ENCODE data around the gene ZC3H10. TPM values are rescaled to one million over a fixed set of nuclear protein-coding genes. Genes with fewer than 3 reads are reported as not detected.

ZC3H10 gene
- total RNA-seq, 2 experiments from 2014 or later, result 12.6 to 16.5 TPM

DNA sequence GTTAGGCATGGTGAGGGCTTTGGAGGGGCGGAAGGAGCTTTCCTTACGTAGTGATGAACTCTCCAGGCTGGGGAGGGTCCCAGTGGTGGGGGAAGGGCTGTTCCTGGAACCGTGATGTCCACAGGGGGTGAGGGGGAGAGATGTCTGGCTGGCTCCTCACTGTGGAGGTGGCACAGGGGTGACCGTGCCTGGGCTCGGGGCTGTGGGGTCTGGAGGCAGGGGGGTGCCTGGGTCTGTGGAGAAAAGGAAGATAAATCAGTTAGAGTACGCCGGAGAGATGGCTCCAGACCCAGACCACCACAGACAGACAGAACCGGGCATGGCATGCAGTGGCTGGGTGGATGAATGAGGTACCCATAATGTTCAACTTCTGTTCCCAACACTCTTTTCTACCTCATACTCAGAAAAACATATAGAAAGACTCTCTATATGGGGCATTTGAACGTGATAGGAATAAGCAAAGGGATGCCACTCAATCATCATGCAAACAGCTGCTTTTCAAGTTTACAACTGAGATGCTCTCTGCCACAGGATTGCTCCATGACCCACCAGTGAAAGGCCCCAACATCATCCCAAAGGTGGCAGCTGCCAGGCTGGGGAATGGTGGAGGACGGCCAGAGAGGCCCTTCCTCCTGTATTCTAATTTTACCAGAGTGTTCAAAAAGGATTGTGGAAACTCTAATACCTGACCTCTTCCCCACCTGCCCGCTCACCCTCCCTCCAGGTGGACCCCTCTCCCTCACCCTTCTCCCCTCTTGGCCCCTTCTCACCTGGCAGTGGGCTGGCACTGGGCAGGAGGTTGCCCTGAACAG lies 45.7 kb downstream of the ZC3H10 start:
- TF ChIP-seq, protein P1, sequence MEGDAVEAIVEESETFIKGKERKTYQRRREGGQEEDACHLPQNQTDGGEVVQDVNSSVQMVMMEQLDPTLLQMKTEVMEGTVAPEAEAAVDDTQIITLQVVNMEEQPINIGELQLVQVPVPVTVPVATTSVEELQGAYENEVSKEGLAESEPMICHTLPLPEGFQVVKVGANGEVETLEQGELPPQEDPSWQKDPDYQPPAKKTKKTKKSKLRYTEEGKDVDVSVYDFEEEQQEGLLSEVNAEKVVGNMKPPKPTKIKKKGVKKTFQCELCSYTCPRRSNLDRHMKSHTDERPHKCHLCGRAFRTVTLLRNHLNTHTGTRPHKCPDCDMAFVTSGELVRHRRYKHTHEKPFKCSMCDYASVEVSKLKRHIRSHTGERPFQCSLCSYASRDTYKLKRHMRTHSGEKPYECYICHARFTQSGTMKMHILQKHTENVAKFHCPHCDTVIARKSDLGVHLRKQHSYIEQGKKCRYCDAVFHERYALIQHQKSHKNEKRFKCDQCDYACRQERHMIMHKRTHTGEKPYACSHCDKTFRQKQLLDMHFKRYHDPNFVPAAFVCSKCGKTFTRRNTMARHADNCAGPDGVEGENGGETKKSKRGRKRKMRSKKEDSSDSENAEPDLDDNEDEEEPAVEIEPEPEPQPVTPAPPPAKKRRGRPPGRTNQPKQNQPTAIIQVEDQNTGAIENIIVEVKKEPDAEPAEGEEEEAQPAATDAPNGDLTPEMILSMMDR (conservative IDR thresholded peaks at IDR 0.05; ENCODE audit: low read length), result no peak
- no peak for TF ChIP-seq EZH2phosphoT487 (IDR thresholded peaks at IDR 0.05; ENCODE audit: borderline replicate concordance, low read depth, low read length)
- Histone ChIP-seq H3K9me2 (ENCODE audit: insufficient read depth, low read length) (no peaks in the 10 kb centered on the region), H3K9me3 (ENCODE audit: low read length) (no peaks in the 10 kb centered on the region), H3K27ac (ENCODE audit: low read depth, low read length, poor library complexity, severe bottlenecking) (no peak overlapping the region), H4K20me1 (ENCODE audit: insufficient read depth, low read length) (peaks cover 9% of the 10 kb centered on the region; the same call in 1 of the 2 replicates), H3K4me3 (ENCODE audit: low read depth, low read length, poor library complexity, severe bottlenecking) (no peak overlapping the region), H3K36me3 (ENCODE audit: insufficient read depth, low read length) (peaks cover 92% of the 10 kb centered on the region), H3K79me2 (ENCODE audit: insufficient read depth, low read depth, low read length) (peaks cover 20% of the 10 kb centered on the region), H3K4me2 (ENCODE audit: low read length) (no peak overlapping the region), H3K4me1 (ENCODE audit: insufficient read depth, low read length, poor library complexity, severe bottlenecking) (peaks cover 22% of the 10 kb centered on the region), H2AFZ (ENCODE audit: low read length) (no peak overlapping the region)
- intact Hi-C loops (cut with micrococcal nuclease; ENCODE audit: unreplicated experiment), result no loop called here
- POLR2A ChIA-PET, result interaction anchor here (0.7 to 1.1 kb wide), 3 partner anchors 24 to 41 kb away, joined by 3 to 8 read pairs (median 4); partner anchors contain the start of gene ESYT1
- CTCF ChIA-PET (ENCODE audit: unreplicated experiment), result no interaction called here
- BruUV-seq (replicated peaks), result no TSS peak
- no peak for DNase-seq (ENCODE audit: low spot score)

DNA sequence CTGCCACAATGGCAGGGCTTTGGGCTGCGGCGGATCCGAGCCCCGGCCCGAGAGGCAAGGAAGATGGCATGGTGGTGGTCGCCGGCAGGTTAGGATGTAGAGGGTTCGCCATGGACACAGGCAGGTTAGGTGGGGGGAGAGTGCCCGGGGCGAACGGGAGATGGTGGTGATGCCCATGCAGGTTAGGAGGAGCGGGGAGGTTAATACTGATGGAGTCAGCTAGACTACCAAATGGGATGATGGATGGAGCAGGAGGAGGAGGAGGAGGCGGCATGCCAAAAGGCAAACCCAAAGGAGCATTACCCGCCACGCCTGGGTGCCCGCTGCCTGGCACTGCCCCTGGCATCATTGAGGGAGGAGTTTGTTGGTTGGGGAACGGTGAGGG lies 46.3 kb downstream of the ZC3H10 start:
- intact Hi-C loops (cut with micrococcal nuclease; ENCODE audit: unreplicated experiment), result no loop called here
- BruUV-seq (replicated peaks), result no TSS peak

More for the DNA sequence above, 46.3 kb downstream of the ZC3H10 start:
- peaks cover 92% of the 10 kb centered on the region for H3K36me3 ChIP-seq (ENCODE audit: insufficient read depth, low read length)
- no peak overlapping the region for H3K4me2 ChIP-seq (ENCODE audit: low read length)
- H3K79me2 ChIP-seq (ENCODE audit: insufficient read depth, low read depth, low read length), result peaks cover 14% of the 10 kb centered on the region
- ChIA-PET CTCF (ENCODE audit: unreplicated experiment) (no interaction called here), POLR2A (no interaction called here)
- no peaks in the 10 kb centered on the region for H3K9me3 ChIP-seq (ENCODE audit: low read length)
- no peak overlapping the region for H3K4me3 ChIP-seq (ENCODE audit: low read depth, low read length, poor library complexity, severe bottlenecking)
- no peaks in the 10 kb centered on the region for H3K9me2 ChIP-seq (ENCODE audit: insufficient read depth, low read length)
- peaks cover 19% of the 10 kb centered on the region for H3K4me1 ChIP-seq (ENCODE audit: insufficient read depth, low read length, poor library complexity, severe bottlenecking)
- no peak for DNase-seq (ENCODE audit: low spot score)
- H2AFZ ChIP-seq (ENCODE audit: low read length), result no peak overlapping the region
- peaks cover 9% of the 10 kb centered on the region; the same call in 1 of the 2 replicates for H4K20me1 ChIP-seq (ENCODE audit: insufficient read depth, low read length)
- no peak overlapping the region for H3K27ac ChIP-seq (ENCODE audit: low read depth, low read length, poor library complexity, severe bottlenecking)
- no peak for TF ChIP-seq EZH2phosphoT487 (IDR thresholded peaks at IDR 0.05; ENCODE audit: borderline replicate concordance, low read depth, low read length)
- TF ChIP-seq, protein P1 (conservative IDR thresholded peaks at IDR 0.05; ENCODE audit: low read length), result no peak

Data from OCI-LY7 (cell line).